Pulmonary artery endothelial cell (primary cell): ENCODE measurements around the gene MRPS10. TPM values are rescaled to one million over a fixed set of nuclear protein-coding genes. Genes with fewer than 3 reads are reported as not detected.
"Not testable (repeated sequence)": the region's sequence is repeated elsewhere in the genome, so short reads cannot be mapped to it uniquely, and the experiment has no call there.

Source experiments
- DNase-seq: peaks from one replicate; pipeline ENCODE4 v3.0.0-alpha.2; 2011; ENCODE audit warnings: low read depth, low spot score
- total RNA-seq: library from RNA; depleted of rRNA; stranded (reverse); fragments of >200 nt; gene quantifications from 2 replicates; pipeline ENCODE4 v1.2.3, GENCODE V29; 2014

Gene MRPS10
- total RNA-seq, 1 donor from 2014 or later: 65.6 TPM

DNA sequence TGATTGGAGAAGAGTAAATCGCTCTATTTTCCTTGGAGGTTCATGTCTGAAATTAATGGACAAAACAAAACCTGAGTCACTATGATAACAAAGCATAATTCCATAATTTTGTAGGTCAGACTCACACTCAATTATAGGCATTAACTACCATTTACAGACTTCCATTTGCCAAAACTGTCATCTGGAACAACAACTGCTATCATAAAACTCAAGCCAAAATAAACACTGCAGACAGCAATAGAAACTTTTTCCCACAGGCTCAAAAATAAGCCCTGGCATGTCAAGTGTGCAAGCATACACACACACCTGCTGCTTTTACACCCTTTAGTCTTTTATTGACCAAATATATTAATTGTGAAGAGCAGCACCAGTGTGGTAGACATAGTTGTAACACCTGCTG is 7.1 kb downstream of the MRPS10 start:
- DNase-seq: peak; percentile 59

DNA sequence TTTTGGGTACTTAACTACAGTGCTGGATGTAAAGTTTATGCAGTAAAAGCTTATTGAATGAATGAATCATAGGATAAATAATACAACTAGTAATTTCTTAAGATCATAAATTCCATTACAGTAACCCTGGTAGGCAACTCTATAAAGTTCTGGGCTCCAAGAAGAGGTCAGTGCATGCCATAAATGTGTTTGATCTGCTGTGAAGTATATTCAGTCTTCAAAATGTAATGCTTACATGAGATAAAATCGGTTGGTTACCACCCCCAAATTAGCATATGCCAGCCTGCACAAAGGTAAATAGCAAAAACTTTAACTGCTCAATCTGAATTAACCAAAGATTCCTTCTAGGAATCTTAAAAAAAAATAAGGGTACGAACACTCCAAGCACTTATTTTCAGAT is 10.1 kb downstream of the MRPS10 start:
- not testable (repeated sequence) for DNase-seq

DNA sequence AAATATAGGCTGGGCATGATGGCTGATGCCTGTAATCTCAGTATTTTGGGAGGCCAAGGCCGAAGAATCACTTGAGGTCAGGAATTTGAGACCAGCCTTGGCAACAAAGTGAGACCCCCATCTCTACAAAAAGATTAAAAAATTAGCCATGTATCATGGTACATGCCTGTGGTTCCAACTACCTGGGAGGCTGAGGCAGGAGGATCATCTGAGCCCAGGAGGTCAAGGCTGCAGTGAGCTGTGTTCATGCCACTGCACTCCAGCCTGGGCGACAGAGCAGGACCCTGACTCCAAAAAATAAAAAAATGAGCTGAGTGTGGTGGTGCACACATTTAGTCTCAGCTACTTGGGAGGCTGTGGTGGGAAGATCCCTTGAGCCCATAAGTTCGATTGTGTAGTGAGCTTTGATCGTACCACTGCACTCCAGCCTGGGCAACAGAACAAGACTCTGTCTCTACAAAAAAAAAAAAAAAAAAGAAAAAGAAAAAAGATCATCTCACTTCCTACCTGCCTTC is 12.8 kb downstream of the MRPS10 start:
- no peak for DNase-seq

DNA sequence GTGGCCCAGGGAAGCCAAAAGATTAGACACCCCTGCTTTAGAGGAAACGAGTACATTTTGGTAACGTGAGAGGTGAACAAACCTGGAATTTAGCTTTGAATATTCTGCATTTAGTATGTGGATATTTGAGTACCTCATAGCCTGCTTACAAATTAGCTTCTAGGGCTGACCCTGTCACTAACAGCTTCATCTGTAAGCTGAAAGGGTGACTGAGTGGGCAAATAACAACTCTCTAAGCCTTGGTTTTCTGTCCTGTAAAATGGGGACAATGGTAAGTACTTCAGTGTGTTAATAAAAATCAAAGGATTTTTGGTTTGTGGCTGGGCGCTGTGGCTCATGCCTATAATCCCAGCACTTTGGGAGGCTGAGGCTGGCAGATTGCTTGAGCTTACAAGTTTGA is 14.5 kb downstream of the MRPS10 start:
- DNase-seq: no peak

DNA sequence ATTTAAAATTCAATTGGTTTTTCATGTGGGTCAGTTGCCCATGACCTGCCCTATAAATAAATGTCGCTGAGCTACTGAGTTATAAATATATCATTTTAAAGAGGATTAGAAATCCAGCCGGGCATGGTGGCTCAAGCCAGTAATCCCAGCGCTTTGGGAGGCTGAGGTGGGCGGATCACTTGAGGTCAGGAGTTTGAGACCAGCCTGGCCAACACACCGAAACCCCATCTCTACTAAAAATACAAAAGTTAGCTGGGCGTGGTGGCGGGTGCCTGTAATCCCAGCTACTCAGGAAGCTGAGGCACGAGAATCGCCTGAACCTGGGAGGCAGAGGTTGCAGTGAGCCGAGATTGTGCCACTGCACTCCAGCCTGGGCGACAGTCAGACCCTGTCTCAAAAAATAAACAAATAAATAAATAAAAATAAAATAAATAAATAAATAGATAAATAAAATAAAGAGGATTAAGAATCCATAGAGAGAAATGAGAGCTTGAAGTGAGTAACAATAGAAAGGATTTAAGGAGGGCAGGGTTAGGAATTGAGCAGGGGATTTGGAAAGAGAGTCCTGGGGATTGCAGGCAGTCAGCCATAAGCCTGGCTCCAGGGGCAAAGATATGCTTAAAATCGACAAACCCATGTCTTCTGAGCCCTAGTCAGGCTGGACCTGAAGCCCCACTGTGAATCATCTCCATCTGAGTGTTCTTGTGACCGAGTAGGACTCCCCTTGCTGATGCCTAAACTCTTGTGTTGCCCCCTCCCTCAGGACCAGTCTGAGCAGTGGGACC is 15.3 kb downstream of the MRPS10 start:
- not testable (repeated sequence) for DNase-seq

DNA sequence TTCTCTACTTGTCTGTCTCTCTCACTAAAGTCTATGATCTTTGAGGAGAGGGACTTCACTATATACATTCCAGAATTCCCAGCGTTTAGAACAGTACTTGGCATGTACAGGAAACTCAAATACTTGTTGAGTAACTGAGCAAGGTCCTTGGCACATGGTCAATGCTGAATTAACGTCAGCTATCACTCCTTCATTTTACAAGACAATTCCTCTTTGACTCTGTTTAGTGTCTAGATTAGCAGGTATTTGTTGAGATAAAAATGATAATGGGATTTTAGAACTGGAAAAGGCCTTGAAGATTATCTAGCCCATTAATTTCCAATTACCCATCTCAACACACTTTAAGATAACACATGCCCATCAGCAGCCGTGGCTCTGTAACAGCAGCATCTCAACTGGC is 16.3 kb downstream of the MRPS10 start:
- DNase-seq: no peak

DNA sequence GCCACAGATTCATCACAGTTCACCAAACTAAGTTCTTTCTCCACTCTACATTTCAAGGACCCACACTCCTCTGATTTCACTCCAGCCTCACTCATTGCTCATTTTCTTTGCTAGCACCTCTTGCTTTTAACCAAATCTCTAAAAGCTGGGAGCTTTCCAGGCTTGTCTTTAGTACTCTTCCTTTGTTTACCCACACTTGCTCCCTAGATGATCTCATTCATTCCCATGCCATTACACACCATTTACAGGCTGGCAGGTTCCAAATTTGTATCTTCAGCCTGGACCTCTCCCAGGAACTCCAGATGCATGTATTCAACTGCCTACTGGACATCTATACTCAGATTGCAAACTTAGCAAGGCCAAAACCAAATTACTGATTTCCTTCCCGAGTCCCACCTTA is 17.6 kb downstream of the MRPS10 start:
- no peak for DNase-seq

DNA sequence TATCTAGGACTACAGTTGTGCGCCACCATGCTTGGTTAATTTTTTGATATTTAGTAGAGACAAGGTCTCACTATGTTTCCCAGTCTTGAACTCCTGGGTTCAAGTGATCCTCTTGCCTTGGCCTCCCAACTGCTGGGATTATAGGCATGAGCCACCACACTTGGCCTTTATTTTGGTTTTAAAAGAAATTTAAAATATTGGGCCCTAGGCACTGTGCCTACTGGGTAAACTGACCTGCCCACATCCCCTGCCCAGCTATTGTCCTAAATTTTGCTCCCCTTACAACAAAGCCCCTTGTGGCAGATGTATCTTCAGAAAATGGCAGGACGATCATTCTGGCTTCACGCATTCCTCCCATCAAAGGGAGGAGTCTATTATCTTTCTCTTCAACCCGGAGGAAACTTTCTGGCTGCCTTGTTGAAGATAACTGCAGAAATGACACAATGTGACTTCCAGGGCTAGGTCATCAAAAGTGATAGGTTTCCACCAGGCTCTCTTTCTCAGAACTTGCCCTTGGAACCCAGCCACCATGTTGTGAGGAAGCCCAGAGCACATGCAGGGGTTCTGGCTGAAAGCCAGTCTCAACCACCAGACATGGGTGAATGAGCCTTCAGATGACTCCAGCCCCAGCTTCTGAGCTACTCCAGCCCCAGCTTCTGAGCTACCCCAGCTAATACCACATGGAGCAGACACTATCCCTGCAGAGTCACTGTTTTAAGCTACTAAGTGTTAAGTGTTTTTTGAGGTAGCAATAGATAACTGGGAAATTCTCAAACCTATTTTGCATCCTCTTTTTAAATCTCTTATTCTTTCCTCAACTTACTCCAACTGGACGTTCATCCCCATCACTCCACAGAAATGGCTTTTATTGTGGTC is 18.3 kb downstream of the MRPS10 start:
- no peak for DNase-seq

DNA sequence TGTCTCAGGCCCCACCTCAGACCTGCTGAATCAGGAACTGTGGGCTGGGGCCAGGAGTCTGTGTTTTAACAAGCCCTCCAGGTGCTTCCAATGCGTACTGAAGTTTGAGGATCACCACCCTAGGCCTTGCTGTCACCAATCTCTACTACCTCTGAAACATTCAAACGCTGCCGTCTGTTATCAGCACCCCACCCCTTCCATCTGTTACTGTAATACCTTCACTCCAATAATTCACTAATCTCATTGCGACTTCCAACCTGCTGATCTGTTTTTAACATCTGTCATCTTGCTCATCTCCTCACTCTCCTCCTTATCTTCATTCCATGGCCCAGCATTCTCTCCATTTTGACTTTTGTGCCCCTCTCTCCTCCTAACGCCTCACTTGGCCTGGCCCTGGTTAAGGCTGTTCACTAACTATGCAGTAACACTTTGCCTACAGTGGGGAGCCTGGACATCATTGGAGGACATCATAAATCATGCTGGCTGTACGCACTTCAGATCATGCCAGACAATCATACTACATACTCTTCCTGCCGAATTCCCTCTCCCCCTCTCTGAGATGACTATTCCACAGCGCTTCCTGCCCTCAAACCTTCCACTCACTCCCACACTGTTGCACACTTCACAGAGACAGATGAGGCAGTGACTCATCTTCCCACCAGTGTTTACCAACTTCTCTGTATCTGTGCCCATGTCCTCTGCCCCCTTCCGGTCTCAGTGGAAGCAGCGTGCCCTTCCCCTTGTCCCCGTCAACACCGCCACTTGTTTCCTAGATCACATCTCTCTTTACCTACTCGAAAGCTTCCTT is 19.9 kb downstream of the MRPS10 start:
- DNase-seq: no peak

DNA sequence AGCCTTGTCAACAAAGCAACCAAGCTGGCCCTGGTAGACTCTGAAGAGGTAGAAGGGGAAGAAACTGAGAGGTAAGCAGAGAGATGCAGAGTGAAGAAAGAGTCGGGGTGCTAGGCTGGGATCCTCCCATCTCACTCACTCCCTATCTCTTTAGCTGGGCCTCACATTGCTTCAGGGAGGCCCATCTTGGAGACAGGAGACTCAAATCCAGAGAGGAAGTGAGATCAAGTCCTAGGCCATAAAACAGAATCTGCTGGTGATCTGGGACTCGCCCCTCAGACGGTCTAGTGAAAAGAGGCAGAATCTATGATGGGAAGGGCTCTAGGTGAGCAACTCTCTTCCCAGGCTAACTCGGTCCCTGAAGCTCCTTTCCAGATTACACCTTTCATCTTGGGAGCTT is 22.2 kb downstream of the MRPS10 start:
- DNase-seq: no peak

DNA sequence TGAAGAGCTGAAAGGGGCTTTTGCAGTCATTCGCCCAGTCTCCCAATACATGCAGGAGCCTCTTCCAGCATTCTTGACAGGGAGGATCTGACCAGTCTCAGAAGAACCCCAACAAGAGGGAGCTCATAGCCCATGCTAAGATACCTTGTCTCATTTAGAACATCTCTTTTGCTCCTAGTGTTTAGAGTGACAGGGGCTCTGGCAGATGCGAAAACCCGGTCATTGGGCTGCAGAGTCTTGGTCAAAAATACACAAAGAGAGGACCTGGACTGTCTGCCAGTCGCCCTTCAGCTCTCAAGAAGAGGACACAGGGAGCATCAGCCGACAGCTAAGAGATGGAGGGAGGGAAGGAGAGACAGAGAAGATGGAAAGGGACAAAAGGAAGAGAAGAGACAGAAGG is 23.6 kb downstream of the MRPS10 start:
- DNase-seq: no peak

DNA sequence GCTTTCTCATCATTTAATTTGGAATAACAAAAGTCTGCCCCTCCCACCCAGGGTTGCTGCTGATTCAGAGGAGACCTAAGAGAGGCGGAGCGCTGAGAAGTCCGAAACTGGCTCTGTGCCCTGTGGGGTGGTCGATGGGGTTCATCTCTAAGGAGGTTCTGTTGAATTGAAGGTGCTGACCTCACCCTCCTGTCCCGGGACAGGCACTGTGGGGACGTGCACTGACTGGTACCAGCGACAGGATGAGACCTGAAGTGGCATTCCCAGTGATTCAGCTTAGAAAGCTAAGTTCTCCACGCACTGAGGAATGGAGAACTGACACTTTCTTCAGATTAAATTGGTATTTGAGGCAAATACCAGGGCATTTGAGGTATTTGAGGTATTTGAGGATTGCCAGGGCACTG is 24.2 kb downstream of the MRPS10 start:
- DNase-seq: no peak

DNA sequence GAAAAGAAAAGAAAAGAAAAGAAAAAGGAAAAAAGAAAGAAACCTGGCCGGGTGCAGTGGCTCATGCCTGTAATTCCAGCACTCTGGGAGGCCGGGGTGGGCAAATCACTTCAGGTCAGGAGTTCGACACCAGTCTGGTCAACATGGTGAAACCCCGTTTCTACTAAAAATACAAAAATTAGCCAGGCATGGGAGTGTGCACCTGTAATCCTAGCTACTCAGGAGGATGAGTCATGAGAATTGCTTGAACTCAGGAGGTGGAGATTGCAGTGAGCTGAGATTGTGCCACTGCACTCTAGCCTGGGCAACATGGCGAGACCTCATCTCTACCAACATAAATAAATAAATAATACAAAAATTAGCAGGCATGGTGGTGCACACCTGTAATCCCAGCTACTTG is 25.3 kb downstream of the MRPS10 start:
- not testable (repeated sequence) for DNase-seq

DNA sequence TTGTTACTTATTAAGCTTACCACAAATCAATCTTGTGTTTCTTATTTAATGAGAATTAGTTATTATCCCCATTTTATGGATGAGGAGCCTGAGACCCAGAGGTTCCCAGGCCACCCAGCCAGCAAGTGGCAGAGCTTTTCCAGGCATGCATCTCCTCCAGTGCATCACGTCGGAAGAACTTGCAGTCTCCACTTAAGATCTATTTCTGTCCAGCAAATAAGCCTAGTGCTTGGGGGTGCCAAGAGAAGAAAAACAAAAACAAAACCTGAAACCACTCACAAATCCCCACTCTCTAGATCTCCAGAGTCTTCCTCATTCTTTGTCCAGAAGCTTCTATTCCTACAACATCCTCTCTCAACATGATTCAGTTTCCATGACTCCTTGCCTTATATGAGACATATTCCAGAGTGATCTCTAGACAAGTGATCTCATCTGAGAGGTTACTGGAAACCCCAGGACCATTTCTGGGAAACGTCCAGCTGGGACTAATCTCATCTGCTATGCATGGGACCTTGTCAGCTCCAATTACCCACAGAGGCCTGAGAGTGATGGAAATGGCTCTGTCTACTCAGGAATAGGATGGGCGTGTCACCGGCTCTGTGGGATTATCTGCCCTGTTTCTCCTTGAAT is 27.0 kb downstream of the MRPS10 start:
- no peak for DNase-seq

DNA sequence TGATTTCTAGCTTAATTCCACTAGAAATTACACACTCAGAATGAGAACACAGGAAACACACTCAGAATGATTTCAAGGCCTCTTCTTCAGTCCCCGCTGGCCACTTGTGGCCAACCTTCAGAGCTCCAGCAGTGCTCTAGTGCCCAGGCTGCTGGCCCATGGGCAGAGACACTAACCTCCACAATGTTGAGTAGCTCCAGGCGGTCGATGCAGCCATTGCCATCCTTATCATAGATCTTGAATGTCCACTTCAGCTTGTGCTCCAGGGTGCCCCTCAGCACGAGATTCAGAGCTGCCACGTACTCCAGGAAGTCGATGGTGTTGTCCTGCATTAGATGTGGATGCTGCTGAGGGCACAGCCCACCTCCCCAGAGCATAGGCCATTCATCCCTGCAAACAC is 29.3 kb downstream of the MRPS10 start:
- DNase-seq: no peak

DNA sequence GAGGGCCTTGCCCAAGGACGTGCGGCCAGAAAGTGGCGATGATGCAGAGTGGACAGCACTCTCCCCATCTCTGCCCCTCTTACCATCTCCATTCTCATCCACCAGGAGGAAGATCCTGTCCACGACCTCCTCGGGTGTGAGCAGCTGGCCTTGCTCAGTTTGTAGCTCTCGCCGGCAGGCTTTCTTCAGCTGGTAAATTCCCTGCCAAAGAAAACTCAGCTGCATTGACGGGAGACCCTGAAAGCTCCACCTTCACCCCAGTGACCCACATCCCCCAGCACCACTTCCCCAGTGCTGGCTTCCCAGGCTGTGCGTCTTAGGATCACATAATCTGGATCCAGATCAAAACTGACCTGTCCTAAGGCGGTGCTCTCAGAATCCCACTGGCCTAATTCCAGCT is 32.1 kb downstream of the MRPS10 start:
- DNase-seq: no peak

DNA sequence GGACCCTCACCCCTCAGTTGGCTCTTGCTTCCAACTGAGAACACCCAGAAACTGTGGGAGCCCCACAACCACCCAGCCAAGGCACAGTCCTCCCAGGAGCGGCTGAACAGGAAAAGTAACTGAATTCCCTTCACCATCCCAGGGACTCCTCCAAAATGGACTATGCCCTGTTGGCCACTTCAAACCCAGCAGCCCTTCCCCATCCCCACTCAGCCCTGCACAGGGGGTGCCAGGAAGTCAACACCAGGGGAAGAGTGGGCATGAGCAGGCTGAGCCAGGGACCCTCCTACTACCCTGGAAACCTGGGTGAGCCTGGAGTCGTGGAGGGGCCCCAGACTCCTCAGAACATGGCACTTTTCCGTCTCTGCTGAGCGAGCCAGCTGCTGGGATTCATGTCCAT is 33.2 kb downstream of the MRPS10 start:
- DNase-seq: no peak

DNA sequence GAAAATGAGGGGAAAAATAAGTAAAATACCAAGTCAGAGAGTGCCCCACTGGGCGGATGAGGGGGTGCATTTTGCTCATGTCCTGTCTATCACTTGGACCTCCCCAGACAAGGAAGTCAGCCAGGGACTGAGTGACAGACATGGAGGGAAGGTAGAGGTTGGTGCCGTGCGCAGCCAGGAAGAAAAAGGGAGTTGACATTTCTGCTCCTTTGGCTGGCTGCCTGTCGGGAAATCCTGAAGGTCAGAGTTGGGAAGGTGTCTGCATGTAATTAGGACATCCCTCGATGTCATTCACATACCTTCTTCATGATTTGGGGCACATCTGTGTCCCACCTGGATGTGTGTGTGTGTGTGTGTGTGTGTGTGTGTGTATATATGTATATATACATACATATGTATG is 35.6 kb downstream of the MRPS10 start:
- DNase-seq: no peak

DNA sequence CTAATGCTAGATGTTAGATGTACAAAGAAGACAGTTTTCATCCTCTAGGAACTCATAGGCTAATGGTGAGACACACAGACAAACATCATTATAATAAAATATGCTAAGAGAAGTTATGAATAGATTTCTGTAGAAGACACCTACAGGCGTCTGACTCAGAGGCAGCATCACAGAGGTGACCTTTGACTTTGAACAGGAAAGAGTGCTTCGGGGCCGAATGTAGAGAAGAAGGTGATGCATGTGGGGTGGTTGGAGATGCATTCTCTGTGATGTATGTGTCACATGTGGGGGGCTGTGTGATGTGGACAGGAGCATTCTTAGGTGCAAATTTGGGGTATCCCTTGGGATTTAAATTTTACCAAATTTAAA is 37.7 kb downstream of the MRPS10 start:
- DNase-seq: no peak

DNA sequence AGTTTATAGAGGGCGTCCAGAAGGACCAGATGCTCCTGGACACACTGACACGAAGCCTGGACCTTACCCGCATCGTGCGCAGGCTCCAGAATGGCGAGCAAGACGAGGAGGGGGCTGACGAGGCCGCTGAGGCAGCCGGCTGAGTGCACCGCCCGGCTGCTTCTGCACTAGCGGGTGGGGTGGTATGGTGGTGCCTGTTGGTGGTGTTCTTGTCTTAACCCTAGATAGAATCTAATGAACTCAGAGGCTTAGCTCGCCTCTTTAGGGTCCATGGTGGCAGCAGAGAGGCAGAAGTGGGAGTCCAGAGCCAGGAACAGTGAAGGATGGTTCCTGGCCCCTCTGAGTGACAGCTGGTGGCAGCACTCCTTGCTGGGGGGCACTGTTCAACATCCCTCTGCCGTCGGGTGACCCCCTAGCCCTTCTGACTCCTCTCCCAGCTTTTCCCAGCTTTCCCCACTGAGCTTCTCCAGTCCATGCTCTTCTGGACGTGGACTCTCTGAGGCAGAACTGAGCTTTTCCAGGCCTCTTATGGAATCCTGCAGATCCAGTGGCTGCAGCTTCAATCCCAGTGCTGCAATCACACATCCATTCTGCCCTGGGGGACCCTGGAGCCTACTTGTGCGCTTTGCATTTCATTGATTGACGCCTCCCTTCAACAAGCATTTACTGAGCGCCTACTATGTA is 38.3 kb downstream of the MRPS10 start:
- DNase-seq: no peak
